HL-60/S4 treated with retinoic acid at 250 ng/mL for 4 days and 3 days (cell line): ENCODE measurements around the gene FASTK.

Experiments used
- in situ Hi-C: fragments of 300-500 bp; cut with MboI; formaldehyde crosslinking; loops from 2 replicates; pipeline ENCODE4 v1.7.0; 2022; ENCODE audit warnings: low sequenced_read_pairs

FASTK gene

GRCh38 chr7:151068069-151068773 lies 12.4 kb downstream of the FASTK start:
- in situ Hi-C loops = no loop called here

GRCh38 chr7:151066273-151066974 lies 14.2 kb downstream of the FASTK start:
- in situ Hi-C loops = no loop called here

GRCh38 chr7:151065516-151065915 lies 15.1 kb downstream of the FASTK start:
- in situ Hi-C loops = no loop called here

GRCh38 chr7:151064993-151065392 lies 15.6 kb downstream of the FASTK start:
- in situ Hi-C loops = no loop called here

GRCh38 chr7:151064454-151064853 lies 16.2 kb downstream of the FASTK start:
- in situ Hi-C loops = no loop called here

GRCh38 chr7:151063212-151063561 lies 17.4 kb downstream of the FASTK start:
- in situ Hi-C loops = no loop called here

- in situ Hi-C loops = no loop called here
Measured at GRCh38 chr7:151062399-151063211, 18.0 kb downstream of the FASTK start.

- in situ Hi-C loops = no loop called here
Measured at GRCh38 chr7:151062111-151062398, 18.6 kb downstream of the FASTK start.

- in situ Hi-C loops = no loop called here
Measured at GRCh38 chr7:151061213-151062110, 19.1 kb downstream of the FASTK start.

- in situ Hi-C loops = no loop called here
Measured at GRCh38 chr7:151060416-151061212, 20.0 kb downstream of the FASTK start.

- in situ Hi-C loops = no loop called here
Measured at GRCh38 chr7:151060113-151060415, 20.5 kb downstream of the FASTK start.

GRCh38 chr7:151059367-151060112 lies 21.1 kb downstream of the FASTK start, which contains the start of gene SLC4A2:
TSS of gene SLC4A2 (plus strand) at chr7:151059589. CDS start at chr7:151061988, 2,399 bp downstream.
- in situ Hi-C loops = no loop called here

GRCh38 chr7:151058781-151059366 lies 21.7 kb downstream of the FASTK start:
- in situ Hi-C loops = no loop called here

GRCh38 chr7:151057989-151058780 lies 22.4 kb downstream of the FASTK start:
- in situ Hi-C loops = no loop called here

GRCh38 chr7:151057506-151057988 lies 23.1 kb downstream of the FASTK start, which contains the start of gene CDK5:
TSS of gene CDK5 (minus strand) at chr7:151057897. CDS start at chr7:151057848, 49 bp downstream.
- in situ Hi-C loops = no loop called here

- in situ Hi-C loops = no loop called here
Measured at GRCh38 chr7:151056666-151057505, 23.7 kb downstream of the FASTK start.

GRCh38 chr7:151056283-151056665 lies 24.3 kb downstream of the FASTK start:
- in situ Hi-C loops = no loop called here
